MM.1S (cell line): ENCODE results near the gene SNN.

Experiments
- CTCF ChIP-seq: fragments of 300-600 bp; sonication (generic); IDR thresholded peaks from 2 replicates; pipeline ENCODE4 v1.5.1; 2016; ENCODE audit warnings: antibody characterized with exemption, low read length, mixed read lengths
- EZH2 ChIP-seq: fragments of 300-600 bp; sonication (generic); optimal IDR thresholded peaks from 2 replicates; pipeline ENCODE3; 2017; ENCODE audit warnings: low read depth, mild to moderate bottlenecking, antibody characterized with exemption, low read length, mixed read lengths
- EZH2phosphoT487 ChIP-seq: fragments of 300-600 bp; sonication (generic); IDR thresholded peaks from 2 replicates; pipeline ENCODE4 v1.6.1; 2018; ENCODE audit warnings: antibody characterized with exemption, low read length

GRCh38 chr16:11633113-11633512, 35.1 kb upstream of the SNN start:
- TF ChIP-seq EZH2phosphoT487 (no peak), CTCF (no peak), EZH2 (no peak)
